Neural progenitor cell (in vitro differentiated cells): ENCODE results near the gene PRDX6.

Experiments
- EZH2 ChIP-seq: fragments of 200-600 bp; sonication (generic); IDR thresholded peaks from 2 replicates; pipeline ENCODE4 v1.6.1; 2017; ENCODE audit warnings: antibody characterized with exemption, mild to moderate bottlenecking, moderate library complexity
- TF ChIP-seq, protein P1 (sequence below): fragments of 200-600 bp; sonication (generic); IDR thresholded peaks from 2 replicates; pipeline ENCODE4 v1.5.1; 2017; ENCODE audit warnings: antibody characterized with exemption, mild to moderate bottlenecking

DNA sequence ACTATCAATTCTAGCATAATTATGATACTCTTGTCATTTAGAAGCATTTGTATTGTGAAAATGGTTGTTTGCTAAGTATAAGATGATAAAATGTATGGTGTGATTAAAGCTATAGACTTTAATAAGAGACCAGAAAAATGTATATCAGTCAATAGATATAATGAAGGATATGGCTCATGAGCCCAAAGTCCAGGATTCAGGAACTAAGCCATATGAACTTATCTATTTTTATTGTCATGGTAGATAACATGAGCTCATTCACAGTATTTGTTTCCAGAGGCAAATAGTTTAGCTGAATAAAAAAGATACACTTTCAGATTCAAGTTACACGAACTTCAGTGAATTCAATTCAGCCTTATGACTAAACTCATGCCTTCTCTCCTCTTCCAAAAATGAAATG, 32.7 kb downstream of the PRDX6 start:
- TF ChIP-seq, protein P1, sequence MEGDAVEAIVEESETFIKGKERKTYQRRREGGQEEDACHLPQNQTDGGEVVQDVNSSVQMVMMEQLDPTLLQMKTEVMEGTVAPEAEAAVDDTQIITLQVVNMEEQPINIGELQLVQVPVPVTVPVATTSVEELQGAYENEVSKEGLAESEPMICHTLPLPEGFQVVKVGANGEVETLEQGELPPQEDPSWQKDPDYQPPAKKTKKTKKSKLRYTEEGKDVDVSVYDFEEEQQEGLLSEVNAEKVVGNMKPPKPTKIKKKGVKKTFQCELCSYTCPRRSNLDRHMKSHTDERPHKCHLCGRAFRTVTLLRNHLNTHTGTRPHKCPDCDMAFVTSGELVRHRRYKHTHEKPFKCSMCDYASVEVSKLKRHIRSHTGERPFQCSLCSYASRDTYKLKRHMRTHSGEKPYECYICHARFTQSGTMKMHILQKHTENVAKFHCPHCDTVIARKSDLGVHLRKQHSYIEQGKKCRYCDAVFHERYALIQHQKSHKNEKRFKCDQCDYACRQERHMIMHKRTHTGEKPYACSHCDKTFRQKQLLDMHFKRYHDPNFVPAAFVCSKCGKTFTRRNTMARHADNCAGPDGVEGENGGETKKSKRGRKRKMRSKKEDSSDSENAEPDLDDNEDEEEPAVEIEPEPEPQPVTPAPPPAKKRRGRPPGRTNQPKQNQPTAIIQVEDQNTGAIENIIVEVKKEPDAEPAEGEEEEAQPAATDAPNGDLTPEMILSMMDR = no peak
- TF ChIP-seq EZH2 = no peak
